Measurements from ENCODE around the gene AMMECR1.
"Not testable (repeated sequence)": the region's sequence is repeated elsewhere in the genome, so short reads cannot be mapped to it uniquely, and the experiment has no call there.

Gene AMMECR1

GRCh38 chrX:110259117-110259516 lies 58.8 kb downstream of the AMMECR1 start:
- no peak for DNase-seq (ENCODE audit: extremely low read depth in 1 of 2, low read depth in 1 of 2)

- no peak for DNase-seq (ENCODE audit: extremely low read depth in 1 of 2, low read depth in 1 of 2)
These were observed 59.3 kb downstream of the AMMECR1 start for GRCh38 chrX:110258552-110258951.

GRCh38 chrX:110257889-110258288 lies 60.0 kb downstream of the AMMECR1 start:
- DNase-seq (ENCODE audit: extremely low read depth in 1 of 2, low read depth in 1 of 2): no peak

GRCh38 chrX:110252711-110253110 lies 65.2 kb downstream of the AMMECR1 start:
- DNase-seq (ENCODE audit: extremely low read depth in 1 of 2, low read depth in 1 of 2): no peak

- no peak for DNase-seq (ENCODE audit: extremely low read depth in 1 of 2, low read depth in 1 of 2)
These were observed 65.9 kb downstream of the AMMECR1 start for GRCh38 chrX:110251961-110252360.

- DNase-seq (ENCODE audit: extremely low read depth in 1 of 2, low read depth in 1 of 2): no peak
These were observed 66.4 kb downstream of the AMMECR1 start for GRCh38 chrX:110251526-110251925.

GRCh38 chrX:110250847-110251246 lies 67.0 kb downstream of the AMMECR1 start:
- DNase-seq (ENCODE audit: extremely low read depth in 1 of 2, low read depth in 1 of 2): no peak

- DNase-seq (ENCODE audit: extremely low read depth in 1 of 2, low read depth in 1 of 2): no peak
These were observed 69.3 kb downstream of the AMMECR1 start for GRCh38 chrX:110248578-110248977.

GRCh38 chrX:110245011-110245410 lies 72.9 kb downstream of the AMMECR1 start:
- DNase-seq (ENCODE audit: extremely low read depth in 1 of 2, low read depth in 1 of 2): no peak

- DNase-seq (ENCODE audit: extremely low read depth in 1 of 2, low read depth in 1 of 2): no peak
These were observed 75.5 kb downstream of the AMMECR1 start for GRCh38 chrX:110242371-110242770.

GRCh38 chrX:110241816-110242215 lies 76.1 kb downstream of the AMMECR1 start:
- DNase-seq (ENCODE audit: extremely low read depth in 1 of 2, low read depth in 1 of 2): no peak

- DNase-seq (ENCODE audit: extremely low read depth in 1 of 2, low read depth in 1 of 2): not testable (repeated sequence)
These were observed 79.6 kb downstream of the AMMECR1 start for GRCh38 chrX:110238259-110238658.

- DNase-seq (ENCODE audit: extremely low read depth in 1 of 2, low read depth in 1 of 2): not testable (repeated sequence)
These were observed 86.4 kb downstream of the AMMECR1 start for GRCh38 chrX:110231485-110231884.

GRCh38 chrX:110229497-110230111 lies 88.3 kb downstream of the AMMECR1 start:
- DNase-seq (ENCODE audit: extremely low read depth in 1 of 2, low read depth in 1 of 2): peak; percentile 6 to 50

GRCh38 chrX:110228453-110228852 lies 89.4 kb downstream of the AMMECR1 start:
- no peak for DNase-seq (ENCODE audit: extremely low read depth in 1 of 2, low read depth in 1 of 2)

GRCh38 chrX:110226931-110227330 lies 91.0 kb downstream of the AMMECR1 start:
- no peak for DNase-seq (ENCODE audit: extremely low read depth in 1 of 2, low read depth in 1 of 2)

- no peak for DNase-seq (ENCODE audit: extremely low read depth in 1 of 2, low read depth in 1 of 2)
These were observed 92.8 kb downstream of the AMMECR1 start for GRCh38 chrX:110224926-110225617.

- DNase-seq (ENCODE audit: extremely low read depth in 1 of 2, low read depth in 1 of 2): no peak
These were observed 95.2 kb downstream of the AMMECR1 start for GRCh38 chrX:110222497-110223257.

GRCh38 chrX:110219920-110220319 lies 98.0 kb downstream of the AMMECR1 start:
- no peak for DNase-seq (ENCODE audit: extremely low read depth in 1 of 2, low read depth in 1 of 2)

- DNase-seq (ENCODE audit: extremely low read depth in 1 of 2, low read depth in 1 of 2): no peak
These were observed 99.3 kb downstream of the AMMECR1 start for GRCh38 chrX:110218591-110218990.

GRCh38 chrX:110216027-110216426 lies 101.9 kb downstream of the AMMECR1 start:
- no peak for DNase-seq (ENCODE audit: extremely low read depth in 1 of 2, low read depth in 1 of 2)

- no peak for DNase-seq (ENCODE audit: extremely low read depth in 1 of 2, low read depth in 1 of 2)
These were observed 102.5 kb downstream of the AMMECR1 start for GRCh38 chrX:110215411-110215810.
